ENCODE data around the gene FGFRL1.

GRCh38 chr4:1028574-1029220, 17.3 kb downstream of the FGFRL1 start:
- no peak for TF ChIP-seq CTCF (conservative IDR thresholded peaks at IDR 0.05)
- TF ChIP-seq EZH2 (IDR thresholded peaks at IDR 0.05; ENCODE audit: low read depth) = no peak
